ENCODE data around the gene KRI1.

KRI1 gene

GRCh38 chr19:10516671-10517286 is 49.0 kb downstream of the KRI1 start:
- no peak for DNase-seq

DNA sequence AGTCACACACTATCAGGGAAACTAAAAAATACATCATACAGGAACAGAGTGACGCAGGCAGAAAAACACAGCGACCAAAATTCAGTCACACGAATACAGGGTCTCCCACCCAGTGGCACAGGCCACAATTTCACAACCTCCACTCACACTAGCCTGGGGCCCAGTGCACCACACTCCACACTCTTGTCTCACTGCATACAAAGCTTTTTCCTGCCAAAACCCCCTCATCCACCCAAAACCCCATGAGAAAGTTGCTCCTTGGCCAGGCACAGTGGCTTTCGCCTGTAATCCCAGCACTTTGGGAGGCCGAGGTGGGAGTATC is 49.8 kb downstream of the KRI1 start:
- DNase-seq, result no peak

DNA sequence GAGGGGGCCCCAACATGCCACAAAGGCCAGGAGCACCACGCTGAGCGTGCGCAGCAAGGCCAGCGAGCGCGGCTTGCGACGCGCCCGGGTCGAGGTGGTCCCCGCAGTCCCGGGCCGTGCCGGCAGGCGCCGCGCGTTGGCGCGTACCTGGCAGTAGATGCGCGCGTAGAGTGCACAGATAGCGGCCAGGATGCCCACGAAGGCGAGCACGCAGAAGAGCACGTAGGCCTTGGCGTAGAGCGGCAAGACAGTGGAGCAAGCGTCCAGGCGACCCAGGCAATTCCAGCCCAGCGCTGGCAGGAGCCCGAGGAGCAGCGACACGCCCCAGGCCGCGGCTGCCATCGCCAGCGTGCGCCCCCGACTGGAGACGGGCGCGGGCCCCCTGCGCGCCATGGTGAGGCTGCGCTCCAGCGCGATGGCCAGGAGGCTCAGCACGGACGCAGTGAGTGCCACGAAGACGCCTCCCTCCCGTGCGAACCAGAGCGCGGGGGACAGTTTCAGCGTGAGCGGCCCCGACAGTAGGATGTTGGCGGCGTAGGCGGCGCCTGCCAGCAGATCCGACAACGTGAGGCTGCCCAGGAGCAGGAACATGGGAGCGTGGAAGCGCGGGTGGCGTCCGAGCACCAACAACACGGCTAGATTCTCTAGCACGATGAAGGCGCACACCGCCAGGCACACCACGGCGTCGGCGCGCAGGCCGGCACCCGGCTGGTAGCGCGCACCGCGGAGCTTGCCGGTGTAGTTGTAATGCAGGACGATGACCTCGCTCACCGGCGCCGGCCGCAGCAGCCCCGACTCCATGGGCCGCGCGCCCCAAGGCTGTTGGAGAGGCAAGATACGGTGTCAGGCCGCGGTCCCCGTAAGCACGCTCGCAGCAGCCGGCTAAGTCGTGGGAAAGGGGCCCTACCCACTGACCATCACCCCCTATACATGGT is 51.3 kb downstream of the KRI1 start:
- no peak for DNase-seq

- DNase-seq, result no peak
These were observed 52.6 kb downstream of the KRI1 start for GRCh38 chr19:10513223-10513622.

DNA sequence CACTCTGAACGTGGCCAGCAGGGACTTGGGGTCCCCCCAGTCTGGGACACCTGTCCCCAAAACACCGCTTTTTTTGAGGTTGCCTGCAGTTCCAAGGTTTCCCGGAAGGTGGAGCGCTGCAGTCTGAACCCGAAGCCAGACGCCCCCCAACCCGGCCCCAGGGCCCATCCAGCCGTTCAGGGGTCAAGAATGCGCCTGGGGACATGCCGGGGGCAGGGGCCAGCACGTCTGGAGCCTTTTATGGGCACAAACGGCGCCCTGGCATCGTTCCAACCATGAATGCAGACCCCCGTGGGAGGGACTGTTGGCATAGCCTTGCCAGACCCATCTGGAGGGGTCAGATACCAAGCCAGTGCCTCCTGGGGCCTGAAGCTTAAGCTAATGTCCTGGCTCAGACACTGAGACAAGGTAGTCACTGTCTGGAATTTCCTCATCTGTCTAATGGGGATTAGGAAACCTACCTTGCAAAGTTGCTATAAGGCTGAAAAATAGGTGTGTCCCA is 55.5 kb downstream of the KRI1 start:
- no peak for DNase-seq

GRCh38 chr19:10508707-10509106 is 57.1 kb downstream of the KRI1 start:
- DNase-seq, result no peak

GRCh38 chr19:10508036-10508435 is 57.8 kb downstream of the KRI1 start:
- no peak for DNase-seq

DNA sequence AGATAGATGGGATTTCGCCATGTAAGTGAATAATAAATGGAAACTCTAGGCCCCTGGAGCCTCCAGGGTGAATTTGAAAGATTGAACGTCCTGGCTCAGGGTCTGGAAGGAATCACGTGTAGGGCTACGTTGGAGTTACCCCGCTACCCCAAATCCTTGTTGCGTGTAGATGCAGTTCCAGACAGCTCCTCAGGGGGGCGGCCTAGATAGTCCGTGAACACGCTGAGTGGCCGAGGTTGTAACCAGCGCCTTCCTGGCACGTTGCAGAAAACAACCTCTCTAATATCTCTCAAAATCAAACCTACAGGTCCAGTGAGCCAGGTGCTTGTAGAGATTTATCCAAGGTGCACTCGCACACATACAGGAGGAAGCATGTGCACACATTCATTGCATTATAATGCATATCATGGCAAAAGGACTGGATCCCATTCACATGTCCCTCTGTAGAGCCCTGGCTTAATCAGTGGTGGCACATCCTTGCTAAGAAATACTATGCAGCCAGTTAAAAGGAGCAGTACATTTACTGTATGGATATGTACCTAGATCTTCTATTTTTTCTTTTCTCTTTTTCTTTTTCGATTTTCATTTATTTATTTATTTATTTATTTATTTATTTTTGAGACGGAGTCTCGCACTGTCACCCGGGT is 60.1 kb downstream of the KRI1 start:
- DNase-seq, result no peak

All from DMS79 (cell line).